ACHN (cell line): ENCODE results near the gene ARHGAP44.
A peak's percentile ranks its signal among the peaks of the same experiment; 100 is the strongest.

Experiments
- DNase-seq: peaks from one replicate; pipeline ENCODE4 v3.0.0-alpha.2; 2015
- in situ Hi-C: cut with HindIII; loops from 2 replicates; pipeline ENCODE4 v1.10.0; 2017; ENCODE audit warnings: low sequenced_read_pairs, low pct_ligation_motif_present, low pct_unique_long_range_greater_than_20kb

ARHGAP44 gene

DNA sequence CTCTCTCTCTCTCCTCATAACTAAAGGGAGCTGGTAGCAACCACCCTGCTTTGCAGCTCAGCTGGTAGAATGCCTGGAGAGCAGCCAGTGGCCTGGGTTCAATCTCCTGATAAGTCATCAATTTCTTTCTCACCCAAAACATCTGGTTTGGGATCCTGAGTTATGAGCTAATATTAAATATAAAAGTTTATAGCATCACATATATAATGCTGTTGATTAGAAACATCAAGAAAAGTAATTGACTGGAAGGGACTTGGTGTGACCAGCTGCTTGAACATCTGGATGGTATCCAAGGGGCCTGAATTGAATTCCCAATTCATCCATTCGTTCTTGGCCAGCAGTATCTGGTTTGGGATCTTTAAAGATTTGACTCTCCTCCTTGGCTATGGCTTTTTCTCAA, 240.8 kb downstream of the ARHGAP44 start:
- in situ Hi-C loops: no loop called here
- no peak for DNase-seq

DNA sequence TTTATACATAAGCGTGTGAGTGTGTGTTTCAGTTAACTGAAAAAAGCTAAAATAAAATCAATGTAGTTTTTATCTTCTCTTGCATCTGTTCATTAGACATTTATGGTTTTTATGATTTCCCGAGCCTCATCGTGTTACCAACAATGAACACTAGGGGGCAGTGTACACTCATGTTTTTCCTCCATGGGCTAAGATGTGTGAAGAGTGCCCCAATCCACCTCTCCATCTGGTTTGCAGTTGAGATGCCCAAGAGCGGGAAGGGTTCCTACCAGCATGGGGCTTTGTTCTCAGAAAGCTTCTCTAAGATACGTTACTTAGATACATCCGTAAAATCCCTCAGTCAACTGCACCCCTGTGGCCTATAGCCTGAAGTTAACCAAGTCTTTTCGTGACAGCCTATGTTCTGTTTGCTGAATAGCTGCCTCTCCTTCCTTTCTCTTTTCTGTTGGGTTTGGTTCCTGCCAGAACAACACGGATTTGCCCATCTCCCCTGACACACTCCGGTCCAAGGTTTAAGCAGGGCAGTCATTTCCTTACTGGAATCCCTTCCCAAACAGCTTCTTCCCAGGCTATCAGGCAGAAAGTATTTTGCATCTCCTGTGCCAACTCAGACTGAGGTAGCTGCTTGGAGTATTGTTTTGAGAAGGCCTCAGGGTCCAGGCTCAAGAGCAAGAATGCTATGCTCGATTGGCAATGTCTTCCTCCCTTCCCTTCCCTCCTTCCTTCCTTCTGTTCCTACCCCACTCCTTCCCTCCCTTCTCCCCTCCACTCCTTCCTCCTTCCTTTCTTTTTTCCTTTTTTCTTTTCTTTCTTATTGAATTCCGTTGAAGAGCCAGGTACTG, 241.4 kb downstream of the ARHGAP44 start:
- DNase-seq: peak; percentile 58
- in situ Hi-C loops: no loop called here

DNA sequence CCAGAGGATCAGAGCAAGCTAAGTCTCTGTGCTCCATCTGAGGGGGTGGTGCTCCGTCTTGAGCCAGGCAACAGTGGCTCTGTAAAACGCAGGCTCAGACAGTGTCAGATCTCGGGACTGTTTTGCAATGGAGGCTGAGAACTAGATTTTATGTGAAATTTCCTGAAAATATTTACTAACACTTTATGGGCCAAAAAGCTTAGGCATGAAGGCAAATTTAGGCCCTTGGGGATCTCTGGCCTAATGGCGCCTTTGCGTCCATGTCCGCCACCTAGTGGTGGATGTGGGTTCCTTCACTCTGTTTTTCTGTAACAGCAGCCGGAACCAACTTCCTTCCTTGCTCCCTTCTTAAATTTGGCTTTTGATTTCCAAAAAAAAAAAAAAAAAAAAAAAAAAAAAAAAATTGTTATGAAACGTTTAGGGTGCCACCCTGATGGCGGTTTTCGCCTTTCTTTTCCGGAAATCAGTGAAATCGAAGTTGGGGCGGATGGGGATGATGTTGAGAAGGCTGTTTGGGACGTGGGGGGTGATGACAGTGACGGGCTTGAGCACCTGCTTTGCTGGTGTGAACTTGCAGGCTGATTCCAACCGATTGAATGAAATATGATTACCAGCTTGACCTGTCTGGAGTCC, 242.5 kb downstream of the ARHGAP44 start:
- in situ Hi-C loops: no loop called here
- DNase-seq: peak; percentile 55

DNA sequence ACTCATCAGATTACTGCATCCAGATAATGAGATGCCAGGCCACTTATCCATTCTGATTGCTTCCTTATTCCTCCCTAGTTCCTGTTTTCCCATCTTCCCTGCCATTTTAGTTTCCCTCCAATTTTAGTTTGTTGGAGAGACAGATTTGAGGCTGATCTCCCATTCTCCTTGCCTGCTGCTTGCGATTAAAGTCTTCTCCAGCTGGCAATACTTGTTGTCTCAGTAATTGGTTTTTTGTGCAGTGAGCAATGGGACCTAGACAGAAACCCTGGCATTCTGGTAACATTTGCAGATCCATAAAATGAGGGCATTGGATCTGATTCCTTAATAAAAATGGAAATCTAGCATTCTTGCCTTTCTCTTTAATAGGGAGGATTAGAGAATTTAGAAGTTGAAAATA, 246.1 kb downstream of the ARHGAP44 start:
- no peak for DNase-seq
- in situ Hi-C loops: no loop called here

DNA sequence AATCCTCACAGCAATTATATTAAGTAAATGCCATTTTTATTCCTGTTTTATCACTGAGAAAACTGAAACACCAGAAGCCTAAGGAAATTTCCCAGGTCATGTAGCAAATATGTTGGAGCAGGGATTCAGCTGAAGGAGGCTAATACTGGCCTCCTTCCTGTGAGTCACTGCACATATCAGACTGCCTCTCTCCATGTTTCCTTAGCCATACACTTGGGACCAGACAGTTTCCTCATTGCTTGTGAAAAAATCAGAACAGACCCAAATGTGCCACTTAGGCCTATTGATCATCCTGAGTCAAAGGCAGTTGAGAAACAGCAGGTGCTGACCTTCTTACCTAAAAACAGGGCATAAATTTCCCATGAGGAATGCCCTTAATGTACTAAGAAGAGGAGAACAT, 247.5 kb downstream of the ARHGAP44 start:
- in situ Hi-C loops: no loop called here
- DNase-seq: no peak

DNA sequence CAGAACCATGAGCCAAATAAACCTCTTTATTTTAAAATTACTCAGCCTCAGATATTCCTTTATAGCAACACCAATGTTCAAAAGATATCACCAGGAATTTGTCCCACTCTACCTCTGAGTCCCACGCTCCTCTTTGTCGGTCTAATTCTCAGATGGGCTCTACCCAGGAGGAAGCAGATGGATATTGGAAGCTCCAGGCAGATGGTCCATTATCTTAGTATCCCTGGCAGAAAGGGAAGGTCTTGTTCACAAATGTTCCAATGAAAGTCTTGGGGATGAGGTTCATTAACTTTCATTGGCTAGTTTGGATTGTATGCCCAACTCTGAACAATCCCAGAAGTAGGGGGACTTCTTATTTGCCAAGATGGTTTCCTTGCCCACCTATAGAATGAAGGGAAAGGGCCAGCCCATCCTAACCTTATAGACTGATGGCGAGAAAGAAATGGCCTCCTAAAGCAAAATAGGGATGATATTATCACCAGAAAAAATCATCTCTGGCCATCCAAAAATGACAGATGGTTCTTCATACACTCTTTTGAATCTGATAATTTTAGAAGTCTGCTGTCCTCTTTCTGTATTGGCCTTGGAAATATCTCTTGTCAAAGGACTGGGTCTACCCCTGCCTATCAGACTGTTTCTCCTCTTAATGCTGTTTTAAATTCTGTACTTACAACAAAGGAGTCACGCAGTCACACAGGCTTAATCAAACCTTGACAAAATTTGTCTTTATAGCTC, 249.8 kb downstream of the ARHGAP44 start:
- no peak for DNase-seq
- in situ Hi-C loops: no loop called here
